Measurements from ENCODE around the gene PHGDH. TPM values are rescaled to one million over a fixed set of nuclear protein-coding genes. Genes with fewer than 3 reads are reported as not detected.

The PHGDH gene
- 71.1 to 102 TPM (median 84.0 TPM) in 5 replicates for total RNA-seq (2022; extraction: Qiagen RNA extraction; ENCODE audit: low read depth)

GRCh38 chr1:119711804-119712341, at the start of gene PHGDH:
TSS of gene PHGDH (plus strand) at chr1:119711934. CDS start at chr1:119712023, 89 bp downstream.

GRCh38 chr1:119768778-119769177, 57.0 kb downstream of the PHGDH start, which contains the start of gene HMGCS2:
TSS of gene HMGCS2 (minus strand) at chr1:119768905. CDS start at chr1:119768844, 61 bp downstream.

Other genes starting within 250 kb of the PHGDH start
- not detected in 5 replicates for gene HSD3B1, start 204.7 kb upstream of the PHGDH start, total RNA-seq (2022; extraction: Qiagen RNA extraction; ENCODE audit: low read depth)
- 1.3 to 2.1 TPM (median 1.9 TPM) in 5 replicates for gene ZNF697, start 63.7 kb upstream of the PHGDH start, total RNA-seq (2022; extraction: Qiagen RNA extraction; ENCODE audit: low read depth)
- not detected in 5 replicates for gene HMGCS2, start 57.0 kb downstream of the PHGDH start, total RNA-seq (2022; extraction: Qiagen RNA extraction; ENCODE audit: low read depth)
- gene REG4, start 99.5 kb downstream of the PHGDH start, total RNA-seq (2022; extraction: Qiagen RNA extraction; ENCODE audit: low read depth), result not detected in 5 replicates
- not detected in 5 replicates for gene ADAM30, start 184.6 kb downstream of the PHGDH start, total RNA-seq (2022; extraction: Qiagen RNA extraction; ENCODE audit: low read depth)

All from A549 treated with RU486 at 1 μM for 4 hours (cell line).